ENCODE measurements around the gene FHIT. TPM values are rescaled to one million over a fixed set of nuclear protein-coding genes. Genes with fewer than 3 reads are reported as not detected.

The FHIT gene
- total and polyA plus RNA-seq, 2 experiments from 2014 or later, result 0.22 to 0.90 TPM

DNA sequence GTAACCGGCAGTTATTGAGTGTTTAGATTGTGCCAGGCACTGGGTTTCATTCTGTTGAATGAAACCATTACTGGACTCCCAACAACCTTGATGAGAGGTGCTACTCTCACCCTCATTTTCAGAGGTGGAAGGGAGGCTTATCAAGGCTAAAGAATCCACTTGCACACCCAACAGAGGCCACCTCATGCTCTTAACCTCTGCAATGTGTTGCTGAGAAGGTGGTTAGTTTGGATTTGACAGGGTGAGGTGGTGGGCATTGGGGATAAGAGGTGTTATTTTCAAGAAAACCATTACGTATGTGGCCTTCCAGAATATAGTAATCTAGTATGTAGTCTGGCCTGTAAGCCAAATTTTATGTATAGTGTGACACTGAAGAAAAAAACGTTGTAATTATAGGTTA, 73.1 kb downstream of the FHIT start:
- Histone ChIP-seq H3K4me1 (ENCODE audit: insufficient read depth) (no peaks in the 10 kb centered on the region), H3K4me2 (ENCODE audit: unreplicated experiment) (no peak overlapping the region), H2AFZ (no peak overlapping the region), H3K27me3 (replicated peaks; ENCODE audit: insufficient read depth) (no peaks in the 10 kb centered on the region), H3K4me3 (no peak overlapping the region), H3K9ac (no peak overlapping the region), H4K20me1 (ENCODE audit: insufficient read depth) (no peaks in the 10 kb centered on the region), H3K9me2 (ENCODE audit: insufficient read depth) (no peaks in the 10 kb centered on the region), H3K79me2 (ENCODE audit: insufficient read depth) (no peaks in the 10 kb centered on the region), H3K9me3 (ENCODE audit: low read depth) (no peaks in the 10 kb centered on the region), H3K36me3 (ENCODE audit: low read depth) (no peaks in the 10 kb centered on the region), H3F3A (ENCODE audit: insufficient read depth) (no peaks in the 10 kb centered on the region), H3K27ac (no peak overlapping the region)
- TF ChIP-seq EZH2 (IDR thresholded peaks at IDR 0.05; ENCODE audit: insufficient read depth, poor library complexity, severe bottlenecking) (no peak), EZH2phosphoT487 (IDR thresholded peaks at IDR 0.05; ENCODE audit: insufficient read depth, low read depth) (no peak)
- 43 to 48% methylated on average over 3 of the region's 3 CpGs for WGBS, 2 experiments (ENCODE audit: low coverage in 1 of 2, low lambda C conversion rate in 2 of 2, missing lambda C conversion rate in 2 of 2)
- in situ Hi-C loops (cut with MboI), result no loop called here
- no peak for DNase-seq

DNA sequence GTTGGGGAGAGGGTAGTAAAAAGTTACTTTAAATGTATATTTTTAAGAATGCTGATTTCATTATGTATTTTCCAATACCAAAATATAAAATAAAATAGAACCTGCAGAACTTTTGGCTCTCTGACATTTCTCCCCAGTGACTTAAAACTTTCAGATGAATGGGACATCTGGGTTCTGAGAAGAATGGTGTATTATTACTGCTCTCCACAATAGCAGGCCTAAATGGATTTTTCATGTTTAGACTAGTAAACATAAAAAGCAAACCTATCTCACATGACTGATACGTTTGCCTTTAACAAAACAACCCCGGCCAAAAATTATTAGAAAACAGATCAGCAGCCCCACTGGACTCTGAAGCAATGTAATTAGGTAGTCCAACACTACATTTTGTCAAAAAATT, 73.8 kb downstream of the FHIT start:
- no peak for TF ChIP-seq EZH2phosphoT487 (IDR thresholded peaks at IDR 0.05; ENCODE audit: insufficient read depth, low read depth)
- no peak for TF ChIP-seq EZH2 (IDR thresholded peaks at IDR 0.05; ENCODE audit: insufficient read depth, poor library complexity, severe bottlenecking)
- in situ Hi-C loops (cut with MboI), result no loop called here

DNA sequence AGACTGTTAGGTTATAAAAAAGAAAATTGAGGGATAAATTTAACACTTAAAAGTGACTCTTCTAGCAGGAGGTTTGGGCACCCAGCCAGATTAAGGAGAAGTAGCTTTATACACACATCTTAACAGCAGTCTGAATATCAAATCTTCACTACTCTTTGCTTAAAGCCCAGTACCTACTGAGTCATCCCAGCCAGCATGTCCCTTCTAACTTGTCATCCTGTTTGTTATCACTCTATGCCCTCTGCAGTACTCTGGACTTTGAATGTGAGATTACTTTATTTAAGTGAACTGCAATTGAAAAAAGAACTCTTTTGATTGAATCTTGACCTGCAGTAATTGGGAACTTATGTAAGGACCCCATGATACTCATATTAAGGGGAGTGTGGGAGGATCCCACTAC, 77.6 kb downstream of the FHIT start:
- Histone ChIP-seq H4K20me1 (ENCODE audit: insufficient read depth) (no peaks in the 10 kb centered on the region), H3K36me3 (ENCODE audit: low read depth) (no peaks in the 10 kb centered on the region), H3K9me3 (ENCODE audit: low read depth) (no peaks in the 10 kb centered on the region), H3K9me2 (ENCODE audit: insufficient read depth) (no peaks in the 10 kb centered on the region), H3K4me1 (ENCODE audit: insufficient read depth) (no peaks in the 10 kb centered on the region), H2AFZ (no peak overlapping the region), H3K27ac (no peak overlapping the region), H3F3A (ENCODE audit: insufficient read depth) (no peaks in the 10 kb centered on the region), H3K4me3 (no peak overlapping the region), H3K79me2 (ENCODE audit: insufficient read depth) (no peaks in the 10 kb centered on the region), H3K27me3 (replicated peaks; ENCODE audit: insufficient read depth) (no peaks in the 10 kb centered on the region), H3K9ac (no peak overlapping the region), H3K4me2 (ENCODE audit: unreplicated experiment) (no peak overlapping the region)
- TF ChIP-seq EZH2 (IDR thresholded peaks at IDR 0.05; ENCODE audit: insufficient read depth, poor library complexity, severe bottlenecking), result no peak
- TF ChIP-seq EZH2phosphoT487 (IDR thresholded peaks at IDR 0.05; ENCODE audit: insufficient read depth, low read depth), result no peak
- in situ Hi-C loops (cut with MboI), result no loop called here
- DNase-seq, result peak; percentile 2

More for the DNA sequence above, 73.8 kb downstream of the FHIT start:
- Histone ChIP-seq H2AFZ (no peak overlapping the region), H3F3A (ENCODE audit: insufficient read depth) (no peaks in the 10 kb centered on the region), H3K9me2 (ENCODE audit: insufficient read depth) (no peaks in the 10 kb centered on the region), H3K27me3 (replicated peaks; ENCODE audit: insufficient read depth) (no peaks in the 10 kb centered on the region), H3K4me3 (no peak overlapping the region), H3K79me2 (ENCODE audit: insufficient read depth) (no peaks in the 10 kb centered on the region), H3K9me3 (ENCODE audit: low read depth) (no peaks in the 10 kb centered on the region), H3K36me3 (ENCODE audit: low read depth) (no peaks in the 10 kb centered on the region), H3K9ac (no peak overlapping the region), H3K4me1 (ENCODE audit: insufficient read depth) (no peaks in the 10 kb centered on the region), H4K20me1 (ENCODE audit: insufficient read depth) (no peaks in the 10 kb centered on the region), H3K4me2 (ENCODE audit: unreplicated experiment) (no peak overlapping the region), H3K27ac (no peak overlapping the region)
- DNase-seq, result no peak
- WGBS, 2 experiments (ENCODE audit: low coverage in 1 of 2, low lambda C conversion rate in 2 of 2, missing lambda C conversion rate in 2 of 2), result 29 to 43% methylated on average over 2 of the region's 2 CpGs

DNA sequence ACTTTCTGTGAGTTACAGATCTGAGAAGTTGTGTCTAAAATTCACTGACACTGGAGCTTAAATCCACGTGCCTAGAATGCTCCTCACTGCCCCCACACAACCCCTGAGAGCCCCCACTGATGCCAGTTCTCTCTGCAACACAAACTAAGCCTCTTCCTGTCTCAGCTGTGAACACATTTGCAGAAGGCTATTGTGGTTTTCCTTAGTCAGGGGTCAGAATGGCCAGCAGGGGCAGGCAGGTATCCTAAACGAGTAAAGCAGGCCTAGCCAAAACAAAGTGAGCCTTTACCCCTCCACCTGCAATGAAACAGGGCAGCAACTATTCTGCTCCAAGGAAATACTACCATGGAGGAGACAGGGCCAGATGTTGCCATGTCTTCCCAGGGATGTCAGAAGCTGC, 78.6 kb downstream of the FHIT start:
- Histone ChIP-seq H3K79me2 (ENCODE audit: insufficient read depth) (no peaks in the 10 kb centered on the region), H3K4me1 (ENCODE audit: insufficient read depth) (no peaks in the 10 kb centered on the region), H3K27me3 (replicated peaks; ENCODE audit: insufficient read depth) (no peaks in the 10 kb centered on the region), H3K9me3 (ENCODE audit: low read depth) (no peaks in the 10 kb centered on the region), H3K4me2 (ENCODE audit: unreplicated experiment) (no peak overlapping the region), H3K27ac (no peak overlapping the region), H3K4me3 (no peak overlapping the region), H2AFZ (no peak overlapping the region), H4K20me1 (ENCODE audit: insufficient read depth) (no peaks in the 10 kb centered on the region), H3F3A (ENCODE audit: insufficient read depth) (no peaks in the 10 kb centered on the region), H3K9ac (no peak overlapping the region), H3K36me3 (ENCODE audit: low read depth) (no peaks in the 10 kb centered on the region), H3K9me2 (ENCODE audit: insufficient read depth) (no peaks in the 10 kb centered on the region)
- 40 to 52% methylated on average over 2 of the region's 2 CpGs for WGBS, 2 experiments (ENCODE audit: low coverage in 1 of 2, low lambda C conversion rate in 2 of 2, missing lambda C conversion rate in 2 of 2)
- no peak for DNase-seq
- no peak for TF ChIP-seq EZH2phosphoT487 (IDR thresholded peaks at IDR 0.05; ENCODE audit: insufficient read depth, low read depth)
- no peak for TF ChIP-seq EZH2 (IDR thresholded peaks at IDR 0.05; ENCODE audit: insufficient read depth, poor library complexity, severe bottlenecking)
- in situ Hi-C loops (cut with MboI), result no loop called here

DNA sequence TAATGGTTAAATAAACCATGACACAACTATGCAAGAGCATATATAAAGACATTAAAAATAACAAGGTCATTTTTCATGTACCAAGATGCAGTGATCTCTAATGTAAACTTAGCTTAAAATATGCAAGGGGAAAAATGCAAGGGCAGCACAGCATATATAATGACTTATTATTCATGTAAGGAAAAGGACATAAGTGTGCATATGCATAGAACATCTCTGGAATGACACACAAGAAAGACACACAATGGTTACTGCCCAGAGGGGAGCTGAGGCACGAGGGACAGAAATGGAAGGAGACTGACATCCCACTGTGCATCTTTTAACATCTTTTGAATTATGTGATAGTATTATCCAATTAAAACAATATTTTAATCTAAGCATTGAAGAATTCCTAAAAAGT, 79.0 kb downstream of the FHIT start:
- no peak overlapping the region for H3K27ac ChIP-seq
- in situ Hi-C loops (cut with MboI), result no loop called here
- H3K4me1 ChIP-seq (ENCODE audit: insufficient read depth), result no peaks in the 10 kb centered on the region
- no peak overlapping the region for H2AFZ ChIP-seq
- no peak overlapping the region for H3K4me2 ChIP-seq (ENCODE audit: unreplicated experiment)
- H3F3A ChIP-seq (ENCODE audit: insufficient read depth), result no peaks in the 10 kb centered on the region
- 9 to 14% methylated on average over 1 of the region's 1 CpG for WGBS, 2 experiments (ENCODE audit: low coverage in 1 of 2, low lambda C conversion rate in 2 of 2, missing lambda C conversion rate in 2 of 2)
- H3K27me3 ChIP-seq (replicated peaks; ENCODE audit: insufficient read depth), result no peaks in the 10 kb centered on the region
- no peaks in the 10 kb centered on the region for H3K79me2 ChIP-seq (ENCODE audit: insufficient read depth)
- H3K9me2 ChIP-seq (ENCODE audit: insufficient read depth), result no peaks in the 10 kb centered on the region
- no peaks in the 10 kb centered on the region for H3K36me3 ChIP-seq (ENCODE audit: low read depth)
- H3K4me3 ChIP-seq, result no peak overlapping the region
- no peaks in the 10 kb centered on the region for H4K20me1 ChIP-seq (ENCODE audit: insufficient read depth)
- H3K9ac ChIP-seq, result no peak overlapping the region
- TF ChIP-seq EZH2 (IDR thresholded peaks at IDR 0.05; ENCODE audit: insufficient read depth, poor library complexity, severe bottlenecking) (no peak), EZH2phosphoT487 (IDR thresholded peaks at IDR 0.05; ENCODE audit: insufficient read depth, low read depth) (no peak)
- no peaks in the 10 kb centered on the region for H3K9me3 ChIP-seq (ENCODE audit: low read depth)
- no peak for DNase-seq

Data from GM23248 (cell line).